Right lobe of liver (tissue), 4 donors: Measurements from ENCODE around the gene ATP5PD.

Experiments
- CTCF ChIP-seq, 4 donors: fragments of 200-600 bp in 3 of 4; fragments of 450-650 bp in 1 of 4; IDR thresholded peaks; one replicate each; pipeline versions ENCODE4 v1.5.1 to v1.8.0; 2016 to 2022; ENCODE audit warnings: antibody characterized with exemption in 4 of 4, mild to moderate bottlenecking in 2 of 4
- POLR2A ChIP-seq: fragments of 450-650 bp; IDR thresholded peaks from one replicate; pipeline ENCODE4 v1.6.1; 2017; ENCODE audit warnings: antibody characterized with exemption, mild to moderate bottlenecking
- donor health status: DM: no; HTN: no; CAD: no.
- donor health status: DM: no; HTN: no; CAD: no.
- donor health status: DM: no; HTN: yes; CAD: no.

GRCh38 chr17:75019710-75020109, 27.1 kb downstream of the ATP5PD start:
- TF ChIP-seq CTCF (IDR thresholded peaks at IDR 0.05) (no peak), POLR2A (no peak)
